GM19035 (cell line): ENCODE results near the gene ZNF138.

Experiments used
- ATAC-seq: cut with Tn5 transposase; IDR thresholded peaks from one replicate; pipeline ENCODE4 v1.9.1; 2021; ENCODE audit not compliant: unreplicated experiment

The ZNF138 gene

GRCh38 chr7:64875258-64875657 lies 81.0 kb downstream of the ZNF138 start:
- no peak for ATAC-seq

GRCh38 chr7:64875658-64876406 lies 81.6 kb downstream of the ZNF138 start:
- no peak for ATAC-seq

- no peak for ATAC-seq
Measured at GRCh38 chr7:64876792-64877713, 82.8 kb downstream of the ZNF138 start.

GRCh38 chr7:64877714-64878610 lies 83.7 kb downstream of the ZNF138 start:
- no peak for ATAC-seq

GRCh38 chr7:64878684-64879083 lies 84.5 kb downstream of the ZNF138 start:
- no peak for ATAC-seq

GRCh38 chr7:64879086-64879730 lies 85.0 kb downstream of the ZNF138 start:
- no peak for ATAC-seq

GRCh38 chr7:64879800-64880199 lies 85.6 kb downstream of the ZNF138 start:
- no peak for ATAC-seq

GRCh38 chr7:64880322-64881297 lies 86.4 kb downstream of the ZNF138 start:
- no peak for ATAC-seq

GRCh38 chr7:64881461-64882287 lies 87.4 kb downstream of the ZNF138 start:
- ATAC-seq, result no peak

GRCh38 chr7:64882341-64883112 lies 88.3 kb downstream of the ZNF138 start:
- no peak for ATAC-seq
